ENCODE measurements around the gene TIGD6.

TIGD6 gene

DNA sequence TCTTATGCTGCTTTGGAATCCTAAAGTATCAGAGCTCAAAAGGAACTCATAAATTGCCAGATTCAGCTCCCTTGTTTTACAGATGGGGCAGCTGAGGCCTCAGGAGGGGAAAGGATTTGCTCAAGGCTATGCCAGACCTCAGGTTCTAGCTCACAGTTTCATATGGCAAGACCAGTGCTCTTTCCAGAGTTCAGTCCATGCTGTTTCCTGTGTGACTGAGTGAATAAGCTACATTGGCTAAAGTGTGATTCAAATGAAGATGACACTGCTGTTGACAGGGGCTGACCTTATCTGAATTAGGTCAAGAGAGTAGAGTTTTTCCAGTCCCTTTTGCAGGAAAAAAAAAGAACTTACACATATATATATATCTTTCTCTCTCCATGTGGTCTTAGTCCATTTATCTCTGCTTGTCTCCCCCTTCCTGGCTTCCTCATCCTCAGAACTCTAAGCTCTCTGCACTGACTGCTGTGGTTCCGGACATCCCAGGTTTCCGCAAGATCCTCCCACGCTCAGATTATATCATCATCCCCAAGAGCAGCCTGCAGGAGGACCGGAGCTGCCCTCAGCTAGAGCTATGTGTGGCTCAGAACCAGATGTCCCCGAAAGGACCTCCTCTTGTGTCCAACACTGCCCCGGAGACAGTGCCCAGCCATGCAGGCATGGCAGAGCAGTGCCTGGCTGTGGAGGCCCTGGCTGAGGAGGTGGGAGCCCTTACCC is 9.4 kb upstream of the TIGD6 start:
- peak; percentile 46 for DNase-seq (ENCODE audit: extremely low read depth, low read depth)
- TF ChIP-seq, protein P1, sequence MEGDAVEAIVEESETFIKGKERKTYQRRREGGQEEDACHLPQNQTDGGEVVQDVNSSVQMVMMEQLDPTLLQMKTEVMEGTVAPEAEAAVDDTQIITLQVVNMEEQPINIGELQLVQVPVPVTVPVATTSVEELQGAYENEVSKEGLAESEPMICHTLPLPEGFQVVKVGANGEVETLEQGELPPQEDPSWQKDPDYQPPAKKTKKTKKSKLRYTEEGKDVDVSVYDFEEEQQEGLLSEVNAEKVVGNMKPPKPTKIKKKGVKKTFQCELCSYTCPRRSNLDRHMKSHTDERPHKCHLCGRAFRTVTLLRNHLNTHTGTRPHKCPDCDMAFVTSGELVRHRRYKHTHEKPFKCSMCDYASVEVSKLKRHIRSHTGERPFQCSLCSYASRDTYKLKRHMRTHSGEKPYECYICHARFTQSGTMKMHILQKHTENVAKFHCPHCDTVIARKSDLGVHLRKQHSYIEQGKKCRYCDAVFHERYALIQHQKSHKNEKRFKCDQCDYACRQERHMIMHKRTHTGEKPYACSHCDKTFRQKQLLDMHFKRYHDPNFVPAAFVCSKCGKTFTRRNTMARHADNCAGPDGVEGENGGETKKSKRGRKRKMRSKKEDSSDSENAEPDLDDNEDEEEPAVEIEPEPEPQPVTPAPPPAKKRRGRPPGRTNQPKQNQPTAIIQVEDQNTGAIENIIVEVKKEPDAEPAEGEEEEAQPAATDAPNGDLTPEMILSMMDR (IDR thresholded peaks at IDR 0.05; ENCODE audit: low read depth, low read length, missing control alignments), result no peak
- H3K4me3 ChIP-seq (replicated peaks; ENCODE audit: low read depth, low read length), result no peak overlapping the region

DNA sequence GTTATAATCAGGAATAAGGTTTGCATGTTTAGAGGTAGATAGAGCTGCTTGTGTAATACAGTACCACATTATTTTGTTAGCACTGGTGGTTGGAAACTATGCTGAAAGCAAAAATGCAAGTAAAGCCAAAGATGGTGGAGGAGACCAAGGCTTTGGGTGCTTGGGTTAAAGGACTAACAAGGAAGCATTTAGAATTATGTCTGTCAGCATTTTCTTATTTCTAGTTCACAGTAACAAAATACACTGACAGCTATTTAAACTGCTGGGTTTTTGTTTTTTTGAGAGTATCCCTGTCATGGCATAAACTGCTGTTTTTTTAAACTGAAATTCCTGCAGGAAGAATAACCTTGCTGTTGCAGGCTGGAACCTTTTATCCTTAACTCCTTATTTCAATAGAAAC is 6.6 kb upstream of the TIGD6 start:
- no peak for DNase-seq (ENCODE audit: extremely low read depth, low read depth)
- H3K4me3 ChIP-seq (replicated peaks; ENCODE audit: low read depth, low read length), result no peak overlapping the region
- TF ChIP-seq, protein P1 (IDR thresholded peaks at IDR 0.05; ENCODE audit: low read depth, low read length, missing control alignments), result no peak

DNA sequence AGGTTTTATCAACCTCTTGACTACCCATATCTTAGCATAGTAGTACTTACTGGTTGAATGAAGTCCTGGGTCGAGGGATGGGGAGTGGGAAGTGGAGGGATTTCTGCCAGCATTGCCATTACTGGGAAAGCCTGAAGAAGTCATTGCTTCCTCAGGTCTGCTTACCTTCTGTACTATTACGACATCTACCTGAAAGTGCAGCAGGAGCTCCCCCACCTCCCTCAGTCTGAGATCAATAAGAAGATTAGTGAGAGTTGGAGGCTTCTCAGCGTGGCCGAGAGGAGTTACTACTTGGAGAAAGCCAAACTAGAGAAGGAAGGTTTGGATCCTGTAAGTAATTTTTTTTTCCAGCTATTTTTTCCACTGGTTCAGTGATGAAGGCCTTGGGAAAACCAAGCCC is 5.9 kb upstream of the TIGD6 start:
- DNase-seq (ENCODE audit: extremely low read depth, low read depth), result no peak
- no peak overlapping the region for H3K4me3 ChIP-seq (replicated peaks; ENCODE audit: low read depth, low read length)
- TF ChIP-seq, protein P1 (IDR thresholded peaks at IDR 0.05; ENCODE audit: low read depth, low read length, missing control alignments), result no peak

DNA sequence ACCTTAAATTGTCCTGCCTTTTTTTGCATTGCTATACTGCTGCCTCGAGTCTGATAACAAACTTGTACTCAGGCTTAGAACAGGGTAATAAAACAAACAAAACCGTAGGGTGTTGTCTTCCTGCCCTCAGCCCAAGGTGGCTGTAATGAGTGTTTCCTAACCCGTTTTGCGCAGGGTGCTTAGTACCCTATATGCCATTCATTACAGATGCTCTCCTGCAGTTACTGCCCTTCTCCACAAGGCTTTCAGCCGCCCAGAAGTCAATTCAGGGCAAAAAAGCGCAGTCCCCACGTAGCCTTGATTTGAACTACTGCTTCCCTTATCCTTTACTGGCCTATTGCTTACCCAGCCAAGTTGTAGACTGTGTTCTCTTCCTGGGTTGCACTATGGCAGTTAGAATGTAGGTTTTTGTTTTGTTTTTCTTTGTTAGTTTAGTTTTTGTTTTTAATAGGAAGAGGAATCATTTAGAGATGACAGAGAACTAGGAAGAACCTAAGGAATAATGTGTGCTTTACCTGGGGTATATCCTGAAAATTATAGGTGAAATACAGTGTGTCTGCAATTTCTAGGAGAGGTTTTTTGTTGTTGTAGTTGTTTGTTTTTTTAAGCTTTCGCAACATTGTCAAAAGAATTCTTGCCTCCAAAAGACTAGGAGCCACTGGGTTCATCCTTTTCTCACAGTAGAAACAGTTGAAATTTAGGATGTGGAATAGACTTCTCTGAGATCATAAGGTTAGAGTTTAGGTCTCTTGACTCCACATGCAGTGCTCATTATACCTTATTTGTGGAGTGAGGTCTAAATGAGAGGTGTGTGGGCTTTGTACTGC is 1.4 kb upstream of the TIGD6 start:
- TF ChIP-seq, protein P1 (IDR thresholded peaks at IDR 0.05; ENCODE audit: low read depth, low read length, missing control alignments), result peak; percentile 65
- peak; percentile 43 for DNase-seq (ENCODE audit: extremely low read depth, low read depth)
- peak overlapping the region; percentile 62 for H3K4me3 ChIP-seq (replicated peaks; ENCODE audit: low read depth, low read length)

DNA sequence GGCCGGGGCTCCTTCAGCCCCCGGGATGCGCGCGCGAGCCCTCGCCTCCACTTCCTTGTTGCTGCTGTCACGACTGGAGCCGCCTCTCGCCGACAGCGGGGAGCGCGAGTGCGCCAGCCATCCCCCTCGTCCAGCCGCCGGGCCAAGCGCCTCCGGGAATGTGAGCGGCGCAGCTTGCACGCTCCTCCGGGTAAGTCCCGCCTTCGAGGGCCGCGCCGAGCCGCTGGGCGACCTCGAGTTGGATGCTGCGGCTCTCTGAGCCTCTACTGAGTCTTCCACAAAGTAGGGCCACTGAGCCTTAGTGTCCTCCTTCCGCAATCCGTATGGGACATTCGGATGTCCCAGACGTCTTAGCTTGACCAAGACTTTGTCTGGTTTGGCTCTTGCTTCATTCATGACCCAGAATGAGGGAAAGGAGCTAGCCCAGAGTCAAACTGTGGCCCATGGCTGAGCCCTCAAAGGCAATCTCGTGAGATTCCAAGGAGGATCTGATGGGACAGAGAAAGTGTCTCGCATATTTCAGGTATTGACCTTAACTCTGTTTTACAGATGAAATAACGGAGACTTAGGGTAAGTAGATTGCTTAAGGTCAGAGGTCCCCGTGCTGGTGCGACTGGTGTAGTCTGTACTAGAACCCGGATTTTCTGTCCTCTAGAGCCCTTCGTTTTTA is 671 bp upstream of the TIGD6 start:
- DNase-seq (ENCODE audit: extremely low read depth, low read depth), result no peak
- TF ChIP-seq, protein P1 (IDR thresholded peaks at IDR 0.05; ENCODE audit: low read depth, low read length, missing control alignments), result no peak
- peak overlapping the region; percentile 62 for H3K4me3 ChIP-seq (replicated peaks; ENCODE audit: low read depth, low read length)

DNA sequence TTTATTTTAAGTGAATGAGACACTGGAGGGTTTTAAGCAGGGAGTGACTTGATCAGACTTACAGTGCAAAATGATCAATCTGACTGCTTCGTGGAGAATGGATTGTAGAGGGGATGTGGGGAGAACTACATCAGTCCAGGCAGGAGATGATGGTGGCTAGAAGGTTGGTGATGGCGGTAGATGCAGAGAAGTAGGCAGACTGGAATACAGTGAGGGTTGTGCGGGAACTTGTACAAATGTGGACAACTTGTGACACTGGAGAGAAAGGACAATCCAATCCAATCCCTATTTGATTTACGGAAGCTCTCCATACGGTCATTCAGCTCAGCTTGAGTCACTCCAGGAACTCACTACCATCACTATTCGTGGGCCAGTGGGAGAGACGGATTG is 593 bp downstream of the TIGD6 start:
- H3K4me3 ChIP-seq (replicated peaks; ENCODE audit: low read depth, low read length), result peak overlapping the region; percentile 62
- DNase-seq (ENCODE audit: extremely low read depth, low read depth), result no peak
- TF ChIP-seq, protein P1 (IDR thresholded peaks at IDR 0.05; ENCODE audit: low read depth, low read length, missing control alignments), result no peak
